Measurements from ENCODE around the gene PTPRH. TPM values are rescaled to one million over a fixed set of nuclear protein-coding genes. Genes with fewer than 3 reads are reported as not detected.
"Not testable (repeated sequence)": the region's sequence is repeated elsewhere in the genome, so short reads cannot be mapped to it uniquely, and the experiment has no call there.

PTPRH gene
- total RNA-seq, 2 donors from 2014 or later: 0.11 TPM; not detected in 1

DNA sequence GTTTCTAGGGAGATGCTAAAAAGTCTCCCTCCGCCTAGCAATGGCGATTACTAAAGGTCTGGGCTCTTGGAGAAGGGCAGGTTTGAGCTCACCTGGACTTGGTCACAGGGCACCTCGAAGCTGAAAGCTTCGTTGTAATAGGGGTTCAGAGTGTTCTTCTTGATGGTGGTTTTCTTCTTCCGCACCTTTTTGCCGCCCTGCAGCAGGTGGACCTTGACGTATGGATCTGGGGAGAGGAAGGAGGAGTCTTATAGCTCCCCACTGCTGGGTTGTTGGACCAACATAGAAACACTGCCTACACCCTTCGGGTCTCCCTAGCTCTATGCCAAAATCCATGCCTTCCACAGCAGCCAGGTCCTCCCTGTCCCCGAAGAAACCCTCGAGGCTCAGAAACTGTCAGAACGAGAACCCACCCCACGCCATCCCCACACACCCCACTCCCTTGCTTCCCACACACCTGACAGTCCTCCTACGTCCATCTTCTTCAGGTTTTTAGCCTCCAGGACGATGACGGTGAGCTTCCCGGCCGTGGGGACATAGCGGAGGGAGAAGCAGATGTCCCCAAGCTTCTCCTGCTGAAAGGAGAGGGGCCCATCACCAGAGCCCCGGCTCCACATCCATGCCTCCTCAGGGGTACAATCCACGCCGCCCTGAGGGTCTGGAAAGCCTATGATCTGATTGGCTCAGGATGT, 34.7 kb downstream of the PTPRH start:
- H3K4me1 Mint-ChIP-seq (ENCODE audit: low read depth in 2 of 2): peaks cover 6 to 18% of the 10 kb centered on the region in 2 donors
- H3K27me3 Mint-ChIP-seq: peaks cover 31 to 44% of the 10 kb centered on the region in 2 donors
- DNase-seq (ENCODE audit: low spot score) (no peak), ATAC-seq (no peak)
- no peaks in the 10 kb centered on the region for H3K36me3 Mint-ChIP-seq
- peak overlapping the region; percentile 71 for H3K4me3 Mint-ChIP-seq
- no peak overlapping the region for H3K27ac Mint-ChIP-seq
- no peaks in the 10 kb centered on the region for H3K9me3 Mint-ChIP-seq

- no peaks in the 10 kb centered on the region for H3K36me3 Mint-ChIP-seq
- ATAC-seq: peak; percentile 82 to 87
- no peak for DNase-seq (ENCODE audit: low spot score)
- H3K27ac Mint-ChIP-seq: no peak overlapping the region
- no peaks in the 10 kb centered on the region for H3K9me3 Mint-ChIP-seq
- peaks cover 0 to 12% of the 10 kb centered on the region in 2 donors for H3K4me1 Mint-ChIP-seq (ENCODE audit: low read depth in 2 of 2)
- H3K27me3 Mint-ChIP-seq: peaks cover 31 to 46% of the 10 kb centered on the region in 2 donors
- H3K4me3 Mint-ChIP-seq: peak overlapping the region; percentile 71
Measured at GRCh38 chr19:55173714-55174409, 35.4 kb downstream of the PTPRH start.

DNA sequence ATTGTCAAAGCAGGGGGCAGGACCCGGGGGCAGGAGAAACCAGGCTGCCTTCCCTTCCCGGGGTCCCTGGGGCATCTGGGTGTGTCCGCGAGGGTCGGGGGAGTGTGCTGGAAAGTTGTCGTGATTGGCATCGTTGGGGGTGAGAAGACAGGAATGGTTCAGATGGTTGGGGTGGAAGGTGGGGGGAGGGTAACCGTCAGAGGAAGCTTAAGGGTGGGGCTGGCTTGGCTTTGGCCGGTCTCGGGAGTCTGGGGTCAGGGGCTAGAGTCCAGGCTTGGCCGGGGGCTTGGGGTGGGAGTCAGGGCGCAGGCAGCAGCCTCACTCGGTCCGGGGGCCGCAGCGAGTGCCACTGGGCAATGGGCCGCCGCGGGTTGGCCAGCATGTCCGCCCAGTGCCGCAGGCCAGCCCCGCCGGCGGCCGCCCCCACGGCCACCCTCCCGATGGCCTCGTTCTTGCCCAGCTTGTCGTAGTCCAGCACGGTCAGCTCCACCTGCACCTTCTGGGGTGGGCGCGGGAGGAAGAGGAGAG, 36.1 kb downstream of the PTPRH start:
- no peaks in the 10 kb centered on the region for H3K9me3 Mint-ChIP-seq
- no peak overlapping the region for H3K27ac Mint-ChIP-seq
- DNase-seq (ENCODE audit: low spot score) (no peak), ATAC-seq (no peak)
- peaks cover 0 to 11% of the 10 kb centered on the region in 2 donors for H3K4me1 Mint-ChIP-seq (ENCODE audit: low read depth in 2 of 2)
- peak overlapping the region; percentile 71 for H3K4me3 Mint-ChIP-seq
- H3K27me3 Mint-ChIP-seq: peaks cover 31 to 46% of the 10 kb centered on the region in 2 donors
- H3K36me3 Mint-ChIP-seq: no peaks in the 10 kb centered on the region

- DNase-seq (ENCODE audit: low spot score) (no peak), ATAC-seq (no peak)
- Mint-ChIP-seq H3K9me3 (no peaks in the 10 kb centered on the region), H3K27ac (no peak overlapping the region), H3K4me3 (peak overlapping the region; percentile 71), H3K27me3 (peaks cover 31 to 44% of the 10 kb centered on the region in 2 donors), H3K36me3 (no peaks in the 10 kb centered on the region), H3K4me1 (ENCODE audit: low read depth in 2 of 2) (peaks cover 0 to 11% of the 10 kb centered on the region in 2 donors)
Measured at GRCh38 chr19:55172741-55173140, 36.6 kb downstream of the PTPRH start.

- not testable (repeated sequence) for H3K27ac Mint-ChIP-seq; ATAC-seq; H3K36me3 Mint-ChIP-seq; DNase-seq (ENCODE audit: low spot score); H3K9me3 Mint-ChIP-seq
- Mint-ChIP-seq H3K4me1 (ENCODE audit: low read depth in 2 of 2) (peaks cover 0 to 11% of the 10 kb centered on the region in 2 donors), H3K4me3 (peak overlapping the region; percentile 71), H3K27me3 (peaks cover 31 to 44% of the 10 kb centered on the region in 2 donors)
Measured at GRCh38 chr19:55172318-55172717, 37.0 kb downstream of the PTPRH start.

DNA sequence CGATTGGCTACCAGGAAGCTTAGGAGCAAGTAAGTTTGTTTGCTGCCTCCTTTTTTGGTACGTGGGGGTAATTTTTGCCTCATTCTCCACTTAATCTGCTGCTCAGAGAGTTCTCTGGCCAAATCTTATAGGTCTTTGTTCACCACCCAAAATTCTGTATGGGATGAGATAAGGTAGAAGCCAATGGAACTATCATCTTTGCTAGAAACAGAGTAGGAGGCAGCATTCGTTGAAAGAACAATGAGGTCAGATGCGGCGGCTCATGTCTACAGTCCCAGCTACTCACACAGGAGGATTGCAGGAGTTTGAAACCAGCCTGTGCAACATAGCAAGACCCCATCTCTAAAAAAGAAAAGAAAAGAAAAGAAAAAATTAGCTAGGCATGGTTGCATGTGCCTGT, 37.9 kb downstream of the PTPRH start:
- Mint-ChIP-seq H3K27me3 (peaks cover 40 to 48% of the 10 kb centered on the region in 2 donors), H3K4me1 (ENCODE audit: low read depth in 2 of 2) (peaks cover 9 to 19% of the 10 kb centered on the region in 2 donors), H3K36me3 (peaks cover 5% of the 10 kb centered on the region), H3K4me3 (peak overlapping the region; percentile 7), H3K27ac (no peak overlapping the region), H3K9me3 (no peaks in the 10 kb centered on the region)
- DNase-seq (ENCODE audit: low spot score): no peak
- no peak for ATAC-seq

- Mint-ChIP-seq H3K9me3 (no peaks in the 10 kb centered on the region), H3K4me3 (no peak overlapping the region), H3K27ac (no peak overlapping the region), H3K27me3 (peaks cover 43 to 49% of the 10 kb centered on the region in 2 donors), H3K36me3 (peaks cover 5% of the 10 kb centered on the region), H3K4me1 (ENCODE audit: low read depth in 2 of 2) (peaks cover 11 to 18% of the 10 kb centered on the region in 2 donors)
- no peak for ATAC-seq
- DNase-seq (ENCODE audit: low spot score): no peak
Measured at GRCh38 chr19:55169136-55169535, 40.2 kb downstream of the PTPRH start.

GRCh38 chr19:55166530-55167268, 42.6 kb downstream of the PTPRH start, which contains the start of gene DNAAF3:
TSS of gene DNAAF3 (minus strand) at chr19:55166613. CDS start at chr19:55166413, 200 bp downstream.
- Mint-ChIP-seq H3K36me3 (peaks cover 5% of the 10 kb centered on the region), H3K4me1 (ENCODE audit: low read depth in 2 of 2) (peaks cover 10 to 11% of the 10 kb centered on the region in 2 donors), H3K27me3 (peaks cover 30 to 37% of the 10 kb centered on the region in 2 donors), H3K9me3 (no peaks in the 10 kb centered on the region), H3K27ac (peak within 1 kb of the TSS in 1 of 2 donors; percentile 52), H3K4me3 (peak within 1 kb of the TSS; percentile 75)
- ATAC-seq (peak; percentile 93 to 97), DNase-seq (ENCODE audit: low spot score) (peak; percentile 76)

DNA sequence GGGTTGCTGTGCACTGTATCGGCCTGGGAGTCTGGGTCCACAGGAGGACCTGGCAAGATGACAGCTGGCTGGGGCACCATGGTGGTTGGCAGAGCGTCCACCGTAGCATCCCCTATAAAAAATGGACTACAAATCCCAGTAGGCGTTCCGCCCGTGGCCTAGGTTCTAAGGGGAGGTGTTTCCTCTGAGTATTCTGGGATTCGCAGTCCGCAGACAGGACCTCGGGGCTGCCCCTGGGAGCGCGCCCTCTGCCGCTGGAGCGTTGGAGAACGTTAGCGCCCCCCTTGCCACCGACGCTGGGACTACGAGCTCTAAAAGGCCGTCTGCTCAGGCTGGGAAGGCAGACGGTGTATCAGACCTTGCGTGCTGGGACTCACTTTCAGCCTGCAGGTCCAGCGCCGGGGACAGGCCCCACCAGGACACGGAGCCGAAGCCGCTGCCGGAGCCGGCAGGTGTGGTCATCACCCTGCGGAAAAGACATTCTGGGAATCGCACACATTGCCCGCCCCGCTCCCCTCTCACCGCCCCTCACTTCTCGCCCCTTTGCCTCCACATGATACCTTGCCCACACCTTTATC, 43.3 kb downstream of the PTPRH start:
- Mint-ChIP-seq H3K4me1 (ENCODE audit: low read depth in 2 of 2) (peaks cover 10 to 11% of the 10 kb centered on the region in 2 donors), H3K36me3 (peaks cover 5% of the 10 kb centered on the region), H3K9me3 (no peaks in the 10 kb centered on the region), H3K27me3 (peaks cover 25 to 33% of the 10 kb centered on the region in 2 donors), H3K27ac (peak overlapping the region in 1 of 2 donors; percentile 52), H3K4me3 (peak overlapping the region; percentile 75)
- ATAC-seq (peak; percentile 48 to 79), DNase-seq (ENCODE audit: low spot score) (no peak)

GRCh38 chr19:55161571-55162322, 47.6 kb downstream of the PTPRH start:
- no peak overlapping the region for H3K27ac Mint-ChIP-seq
- ATAC-seq: no peak
- H3K9me3 Mint-ChIP-seq: no peaks in the 10 kb centered on the region
- H3K4me1 Mint-ChIP-seq (ENCODE audit: low read depth in 2 of 2): peaks cover 12 to 14% of the 10 kb centered on the region in 2 donors
- H3K4me3 Mint-ChIP-seq: no peak overlapping the region
- H3K36me3 Mint-ChIP-seq: peaks cover 1% of the 10 kb centered on the region
- no peak for DNase-seq (ENCODE audit: low spot score)
- H3K27me3 Mint-ChIP-seq: peaks cover 11 to 29% of the 10 kb centered on the region in 2 donors

DNA sequence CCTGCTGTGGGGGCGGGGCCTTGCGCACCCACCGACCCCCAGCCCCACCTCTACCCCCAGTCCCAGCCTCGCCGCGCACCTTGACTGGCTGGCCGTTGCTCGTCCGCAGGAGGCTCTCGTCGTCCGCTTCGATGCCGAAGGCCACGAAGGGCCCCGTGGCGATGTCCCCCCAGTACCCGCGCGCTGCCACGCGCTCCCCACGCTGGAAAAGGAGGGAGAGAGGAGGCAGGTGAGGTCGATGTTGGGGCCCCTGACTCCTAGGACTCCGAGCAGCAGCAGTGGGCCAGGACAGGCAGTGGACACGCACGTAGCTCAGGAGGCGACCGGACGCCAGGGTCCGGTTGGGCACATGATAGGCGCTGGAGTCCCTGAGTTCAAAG, 48.3 kb downstream of the PTPRH start:
- peak overlapping the region; percentile 17 for H3K4me3 Mint-ChIP-seq
- DNase-seq (ENCODE audit: low spot score) (no peak), ATAC-seq (no peak)
- peaks cover 4 to 29% of the 10 kb centered on the region in 2 donors for H3K27me3 Mint-ChIP-seq
- H3K4me1 Mint-ChIP-seq (ENCODE audit: low read depth in 2 of 2): peaks cover 6 to 13% of the 10 kb centered on the region in 2 donors
- no peaks in the 10 kb centered on the region for H3K36me3 Mint-ChIP-seq
- H3K9me3 Mint-ChIP-seq: no peaks in the 10 kb centered on the region
- no peak overlapping the region for H3K27ac Mint-ChIP-seq

- Mint-ChIP-seq H3K36me3 (no peaks in the 10 kb centered on the region), H3K4me3 (peak overlapping the region; percentile 17), H3K27me3 (peaks cover 4 to 24% of the 10 kb centered on the region in 2 donors), H3K4me1 (ENCODE audit: low read depth in 2 of 2) (peaks cover 6 to 13% of the 10 kb centered on the region in 2 donors), H3K27ac (peak overlapping the region in 1 of 2 donors; percentile 23), H3K9me3 (no peaks in the 10 kb centered on the region)
- ATAC-seq: peak; percentile 94 to 97
- DNase-seq (ENCODE audit: low spot score): peak; percentile 92
Measured at GRCh38 chr19:55160128-55160985, 48.9 kb downstream of the PTPRH start.

All from natural killer cell treated with Interleukin-12 subunit alpha and Interleukin-12 subunit beta and Interleukin-15 and Interleukin-18, amount 100 ng/mL, for 72 hours (primary cell).